Left ventricle myocardium inferior (tissue), 1 donor: ENCODE results near the gene C3orf20. TPM values are rescaled to one million over a fixed set of nuclear protein-coding genes. Genes with fewer than 3 reads are reported as not detected.

ENCODE experiments used
- DNase-seq: peaks from one replicate; pipeline ENCODE4 v3.0.0-alpha.2; 2020
- H3K27ac ChIP-seq: fragments of 200-600 bp; replicated peaks from 2 replicates; pipeline ENCODE4 v1.8.0; 2021
- H3K27me3 ChIP-seq: fragments of 200-600 bp; 2 replicates; pipeline ENCODE4 v1.8.0; 2021; ENCODE audit warnings: low read depth
- H3K36me3 ChIP-seq: fragments of 200-600 bp; 2 replicates; pipeline ENCODE4 v1.8.0; 2021
- H3K4me1 ChIP-seq: fragments of 200-600 bp; 2 replicates; pipeline ENCODE4 v1.8.0; 2021
- H3K4me3 ChIP-seq: fragments of 200-600 bp; 2 replicates; pipeline ENCODE4 v1.8.0; 2021; ENCODE audit warnings: mild to moderate bottlenecking, moderate library complexity
- H3K9me3 ChIP-seq: fragments of 200-600 bp; replicated peaks from 2 replicates; pipeline ENCODE4 v1.8.0; 2021
- intact Hi-C: fragments of 100-400 bp; cut with micrococcal nuclease; formaldehyde crosslinking; loops from one replicate; pipeline ENCODE4 v1.11.0; 2022
- total RNA-seq: library from RNA; stranded (reverse); fragmentation: NEBNext Ultra II Directional; extraction: Animal tissue kit (Norgen Biotek cat#: 25700); gene quantifications from one replicate; pipeline ENCODE4 v1.2.1, GENCODE V29; 2021
- TF ChIP-seq, protein P1 (sequence below): fragments of 200-600 bp; IDR thresholded peaks from 2 replicates; pipeline ENCODE4 v1.8.0; 2021; ENCODE audit warnings: antibody characterized with exemption, mild to moderate bottlenecking, borderline replicate concordance
- donor health status: DM: no; HTN: yes; CAD: no; lungs with severe emphysema.

Gene C3orf20
- total RNA-seq, 1 donor from 2014 or later: not detected

DNA sequence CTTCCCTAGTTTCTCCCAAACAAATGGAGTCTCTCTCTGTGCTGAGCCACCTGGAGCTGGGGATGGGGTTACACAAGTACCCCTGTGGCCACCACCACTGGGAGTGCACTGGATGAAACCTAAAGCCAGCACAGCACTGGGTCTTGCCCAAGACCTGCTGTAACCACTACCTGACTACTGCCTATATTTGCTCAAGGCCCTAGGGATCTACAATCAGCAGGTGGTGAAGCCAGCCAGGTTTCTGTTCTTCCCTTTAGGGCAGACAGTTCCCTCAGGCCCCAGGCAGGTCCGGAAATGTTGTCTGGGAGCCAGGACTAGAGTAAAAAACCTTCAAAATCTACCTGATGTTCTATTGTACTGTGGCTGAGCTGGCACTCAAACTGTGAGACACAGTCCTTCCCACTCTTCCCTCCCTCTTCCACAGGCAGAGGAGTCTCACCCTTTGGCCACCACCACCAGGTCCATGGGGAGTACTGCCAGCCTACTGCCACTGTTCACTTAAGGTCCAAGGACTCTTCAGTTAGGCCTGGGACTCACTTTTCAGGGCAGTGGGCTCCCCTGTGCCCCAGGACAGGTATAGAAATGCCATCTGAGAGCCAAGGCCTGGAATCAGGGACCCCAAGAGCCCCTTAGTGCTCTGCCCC is 23.8 kb downstream of the C3orf20 start:
- intact Hi-C loops: no loop called here
- Histone ChIP-seq H3K4me3 (no peak overlapping the region), H3K36me3 (no peaks in the 10 kb centered on the region), H3K27me3 (no peaks in the 10 kb centered on the region), H3K9me3 (peaks cover 3% of the 10 kb centered on the region), H3K27ac (no peak overlapping the region), H3K4me1 (peaks cover 9% of the 10 kb centered on the region)
- TF ChIP-seq, protein P1, sequence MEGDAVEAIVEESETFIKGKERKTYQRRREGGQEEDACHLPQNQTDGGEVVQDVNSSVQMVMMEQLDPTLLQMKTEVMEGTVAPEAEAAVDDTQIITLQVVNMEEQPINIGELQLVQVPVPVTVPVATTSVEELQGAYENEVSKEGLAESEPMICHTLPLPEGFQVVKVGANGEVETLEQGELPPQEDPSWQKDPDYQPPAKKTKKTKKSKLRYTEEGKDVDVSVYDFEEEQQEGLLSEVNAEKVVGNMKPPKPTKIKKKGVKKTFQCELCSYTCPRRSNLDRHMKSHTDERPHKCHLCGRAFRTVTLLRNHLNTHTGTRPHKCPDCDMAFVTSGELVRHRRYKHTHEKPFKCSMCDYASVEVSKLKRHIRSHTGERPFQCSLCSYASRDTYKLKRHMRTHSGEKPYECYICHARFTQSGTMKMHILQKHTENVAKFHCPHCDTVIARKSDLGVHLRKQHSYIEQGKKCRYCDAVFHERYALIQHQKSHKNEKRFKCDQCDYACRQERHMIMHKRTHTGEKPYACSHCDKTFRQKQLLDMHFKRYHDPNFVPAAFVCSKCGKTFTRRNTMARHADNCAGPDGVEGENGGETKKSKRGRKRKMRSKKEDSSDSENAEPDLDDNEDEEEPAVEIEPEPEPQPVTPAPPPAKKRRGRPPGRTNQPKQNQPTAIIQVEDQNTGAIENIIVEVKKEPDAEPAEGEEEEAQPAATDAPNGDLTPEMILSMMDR: no peak
- DNase-seq: no peak

DNA sequence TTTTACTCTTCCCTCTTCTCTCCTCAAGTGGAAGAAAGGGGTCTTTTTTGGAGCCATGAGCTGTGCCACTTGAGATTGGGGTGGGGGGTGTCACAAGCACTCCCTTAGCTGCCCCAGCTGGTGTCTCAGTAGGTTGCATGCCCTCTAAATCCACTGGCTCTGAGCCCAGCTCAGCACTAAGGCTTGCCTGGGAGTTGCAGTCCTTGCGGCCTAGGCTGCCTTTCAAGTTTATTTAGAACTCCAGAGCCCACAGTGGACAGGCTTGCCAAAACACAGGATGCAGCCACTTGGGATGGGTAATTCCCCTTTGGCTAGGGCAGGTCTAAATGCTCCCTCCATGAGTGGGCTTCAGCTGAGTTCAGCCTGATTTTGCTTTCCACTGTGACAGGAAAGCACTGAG is 24.7 kb downstream of the C3orf20 start:
- DNase-seq: peak; percentile 37
- no peak overlapping the region for H3K27ac ChIP-seq

DNA sequence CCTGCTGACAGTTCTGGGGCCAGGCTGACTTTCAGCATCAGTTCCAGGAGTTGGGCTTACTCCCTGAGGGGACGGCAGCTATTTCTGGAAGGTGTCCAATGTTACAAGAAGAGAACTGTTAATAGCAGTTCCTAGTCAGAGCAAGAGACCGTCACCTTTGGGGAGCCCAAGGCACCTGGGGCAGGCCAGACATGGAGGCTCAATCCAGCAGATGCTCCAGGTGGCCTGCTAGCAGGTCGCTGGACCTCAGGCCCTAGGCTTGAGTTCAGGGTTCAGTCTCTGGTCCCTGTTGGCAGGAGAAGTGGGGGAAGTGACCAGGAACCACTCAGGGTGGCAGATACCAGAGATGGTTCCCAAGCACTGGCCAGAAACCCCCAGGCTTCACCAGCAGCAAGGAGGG is 25.9 kb downstream of the C3orf20 start:
- Histone ChIP-seq H3K27me3 (no peaks in the 10 kb centered on the region), H3K4me1 (peaks cover 9% of the 10 kb centered on the region), H3K27ac (no peak overlapping the region), H3K9me3 (no peaks in the 10 kb centered on the region), H3K4me3 (no peak overlapping the region), H3K36me3 (no peaks in the 10 kb centered on the region)
- DNase-seq: no peak
- TF ChIP-seq, protein P1: no peak
- intact Hi-C loops: no loop called here

More for the DNA sequence above, 24.7 kb downstream of the C3orf20 start:
- H3K4me3 ChIP-seq: no peak overlapping the region
- H3K36me3 ChIP-seq: no peaks in the 10 kb centered on the region
- H3K27me3 ChIP-seq: no peaks in the 10 kb centered on the region
- no peaks in the 10 kb centered on the region for H3K9me3 ChIP-seq
- H3K4me1 ChIP-seq: peaks cover 9% of the 10 kb centered on the region
- intact Hi-C loops: no loop called here
- TF ChIP-seq, protein P1: no peak

DNA sequence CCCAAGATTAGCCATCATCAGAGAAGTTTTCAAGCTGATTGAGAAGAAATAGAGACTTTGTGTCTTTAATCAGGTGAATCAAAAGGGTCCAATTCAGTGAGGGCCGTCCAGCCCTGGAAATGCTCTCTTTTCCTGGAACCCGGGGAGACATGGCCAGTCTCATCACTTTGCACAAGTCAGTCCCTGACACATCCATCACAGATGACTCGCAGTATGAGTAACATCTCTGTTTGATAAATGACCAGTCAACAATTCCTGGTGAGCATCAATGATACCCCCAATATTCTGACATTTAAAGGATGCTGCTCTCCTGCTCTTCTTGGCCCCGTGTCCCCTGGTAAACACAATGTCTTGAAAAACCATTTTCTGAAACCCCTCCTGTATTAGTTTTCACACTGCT is 26.7 kb downstream of the C3orf20 start:
- Histone ChIP-seq H3K27me3 (no peaks in the 10 kb centered on the region), H3K36me3 (no peaks in the 10 kb centered on the region), H3K4me3 (no peak overlapping the region), H3K9me3 (no peaks in the 10 kb centered on the region), H3K27ac (no peak overlapping the region), H3K4me1 (peaks cover 9% of the 10 kb centered on the region)
- DNase-seq: no peak
- intact Hi-C loops: no loop called here
- TF ChIP-seq, protein P1: no peak

DNA sequence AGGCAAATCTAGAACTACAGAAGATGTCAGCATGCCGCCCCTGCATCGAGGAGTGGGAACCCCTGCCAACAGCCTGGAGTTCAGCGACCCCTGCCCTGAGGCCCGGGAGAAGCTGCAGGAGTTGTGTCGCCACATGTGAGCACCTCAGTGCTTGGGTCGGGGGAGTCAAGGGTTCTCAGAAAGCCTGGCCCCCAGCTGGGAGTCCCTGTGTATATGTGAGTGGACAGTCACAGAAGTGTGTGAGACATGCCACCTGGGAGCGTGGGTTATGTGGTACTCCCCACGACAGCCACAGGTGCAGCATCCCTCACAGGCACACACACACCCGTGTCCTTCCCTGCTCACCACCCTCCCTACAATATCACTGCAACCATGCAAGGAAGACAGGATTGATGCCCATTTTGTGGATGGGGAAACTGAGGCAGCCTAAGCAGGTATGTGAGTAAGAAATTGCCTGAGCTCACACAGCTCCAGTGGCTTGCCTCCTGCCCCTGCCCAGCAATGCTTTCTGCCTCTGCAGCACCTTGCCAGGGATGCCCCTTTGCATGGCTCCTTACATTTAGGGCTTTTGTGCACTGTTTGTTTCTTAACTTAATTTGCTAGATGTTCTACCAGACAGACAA is 28.3 kb downstream of the C3orf20 start:
- peaks cover 9% of the 10 kb centered on the region for H3K4me1 ChIP-seq
- TF ChIP-seq, protein P1: no peak
- no peaks in the 10 kb centered on the region for H3K36me3 ChIP-seq
- intact Hi-C loops: no loop called here
- no peak for DNase-seq
- H3K9me3 ChIP-seq: peaks cover under 1% of the 10 kb centered on the region
- no peak overlapping the region for H3K27ac ChIP-seq
- no peaks in the 10 kb centered on the region for H3K27me3 ChIP-seq
- no peak overlapping the region for H3K4me3 ChIP-seq
